Left forelimb (tissue), 1 donor: Measurements from ENCODE around the gene PCDH9.

Experiments used
- DNase-seq: peaks from one replicate; pipeline ENCODE4 v3.0.0-alpha.2; 2018; ENCODE audit warnings: low spot score

The PCDH9 gene

DNA sequence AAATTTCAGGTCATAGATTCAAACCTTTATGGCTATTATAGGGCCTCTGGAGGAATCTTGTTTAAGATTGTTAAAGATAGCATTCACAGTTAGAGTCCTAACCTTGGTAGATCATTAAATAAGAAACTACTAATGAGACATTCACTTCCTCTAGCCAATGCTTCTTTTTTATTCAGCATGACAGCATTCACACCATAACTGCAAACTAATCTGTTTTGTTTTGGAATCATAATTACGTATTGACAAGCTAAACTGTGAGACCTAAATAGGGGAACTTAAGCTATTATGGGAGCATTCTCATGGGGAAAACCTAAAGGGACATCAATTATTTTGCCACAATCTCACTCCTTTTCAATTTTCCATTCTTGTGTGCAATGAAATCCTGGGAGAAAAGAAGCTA is 653.8 kb downstream of the PCDH9 start:
- DNase-seq, result no peak

DNA sequence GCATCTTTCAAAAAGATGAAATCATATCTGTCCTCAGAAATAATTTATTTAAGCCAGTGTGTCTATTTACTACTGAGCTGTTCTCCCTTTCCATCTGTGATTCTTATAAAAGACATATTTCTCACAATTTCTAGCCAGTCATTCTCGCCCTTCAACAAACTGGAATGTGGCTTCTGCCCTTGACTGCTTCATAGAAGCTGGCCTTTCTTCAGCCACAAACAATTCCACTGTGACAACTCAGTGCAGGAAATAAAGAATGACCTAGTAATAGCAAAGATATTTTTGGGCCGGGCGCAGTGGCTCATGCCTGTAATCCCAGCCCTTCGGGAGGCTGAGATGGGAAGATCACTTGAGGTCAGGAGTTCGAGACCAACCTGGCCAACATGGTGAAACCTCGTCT is 655.5 kb downstream of the PCDH9 start:
- no peak for DNase-seq

DNA sequence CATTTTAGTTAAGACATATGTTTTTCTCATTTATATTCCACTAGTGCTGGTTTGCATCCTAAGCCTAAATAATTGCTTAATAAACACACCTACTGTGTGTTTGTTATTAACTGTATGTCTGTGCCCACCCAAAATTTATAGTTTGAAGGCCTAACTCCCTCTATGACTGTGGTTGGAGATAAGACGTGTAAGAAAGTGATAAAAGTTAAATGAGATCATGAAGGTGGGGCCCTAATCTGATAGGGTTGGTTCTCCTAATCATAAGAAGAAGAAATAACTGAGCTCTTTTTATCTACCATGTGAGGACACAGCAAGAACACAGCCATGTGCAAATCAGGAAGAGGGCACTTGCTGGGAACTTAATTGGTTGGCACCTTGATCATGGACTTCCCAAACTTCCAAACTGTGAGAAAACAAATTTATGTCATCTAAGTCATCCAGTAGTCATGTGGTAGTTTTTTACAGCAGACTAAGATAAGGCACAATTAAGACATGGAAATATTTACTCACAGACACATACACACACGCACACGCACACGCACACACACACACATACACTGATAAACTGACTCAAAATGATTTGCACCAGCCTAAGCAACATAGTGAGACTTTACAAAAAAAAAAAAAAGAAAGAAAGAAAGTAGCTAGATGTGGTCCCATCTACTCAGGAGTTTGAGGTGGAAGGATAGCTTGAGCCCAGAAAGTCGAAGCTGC is 662.1 kb downstream of the PCDH9 start:
- DNase-seq, result no peak

DNA sequence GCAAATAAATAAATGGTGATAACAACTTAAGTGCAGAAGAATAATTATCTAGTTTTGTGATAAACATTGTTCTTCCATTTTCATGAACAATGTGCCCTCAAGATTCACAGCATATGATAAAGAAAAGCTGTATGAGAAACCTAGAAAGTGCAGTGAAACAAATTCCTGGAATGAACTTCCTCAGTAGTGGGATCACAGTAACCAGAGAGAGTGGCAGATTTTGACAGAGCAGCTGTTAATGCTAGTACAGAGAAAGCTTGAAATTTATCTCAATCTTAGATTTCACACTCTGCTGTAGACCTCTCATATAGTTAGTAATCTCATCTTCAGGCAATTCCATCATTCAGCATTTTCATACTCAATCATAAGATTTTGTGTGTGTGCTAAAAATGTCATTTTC is 664.9 kb downstream of the PCDH9 start:
- DNase-seq, result no peak

DNA sequence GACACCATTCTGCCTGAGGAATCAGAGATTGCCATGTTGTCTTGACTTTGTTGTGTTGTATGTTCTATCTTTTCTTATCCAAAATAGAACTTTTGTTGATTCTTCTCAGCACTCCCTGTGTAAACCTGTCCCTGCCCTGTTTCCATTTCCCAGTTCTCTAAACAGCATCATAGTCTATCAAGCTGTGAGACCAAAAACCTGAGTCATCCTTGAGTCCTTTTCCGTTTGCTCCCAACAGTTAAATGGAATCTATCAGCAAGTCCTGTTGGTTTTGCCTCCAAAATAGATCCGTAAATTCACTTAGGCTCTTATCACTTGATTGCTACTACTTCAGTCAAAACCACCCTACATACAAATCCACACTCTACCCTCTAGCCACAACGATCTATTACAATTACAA is 667.1 kb downstream of the PCDH9 start:
- DNase-seq, result no peak

DNA sequence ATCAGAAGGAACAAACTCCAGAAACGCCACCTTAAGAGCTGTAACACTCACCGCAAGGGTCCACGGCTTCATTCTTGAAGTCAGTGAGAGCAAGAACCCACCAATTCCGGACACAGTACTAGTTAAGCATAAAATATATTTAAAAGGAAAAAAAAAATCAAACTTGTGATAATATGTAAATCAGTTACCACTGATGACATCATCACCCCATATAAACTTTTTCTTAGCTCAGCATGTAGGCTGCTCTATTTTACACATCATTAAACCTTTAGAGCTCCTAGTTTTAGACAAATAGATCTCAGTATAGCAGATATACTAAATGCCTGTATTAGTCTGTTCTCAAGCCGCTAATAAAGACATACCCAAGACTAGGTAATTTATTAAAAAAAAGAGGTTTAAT is 668.1 kb downstream of the PCDH9 start:
- no peak for DNase-seq

DNA sequence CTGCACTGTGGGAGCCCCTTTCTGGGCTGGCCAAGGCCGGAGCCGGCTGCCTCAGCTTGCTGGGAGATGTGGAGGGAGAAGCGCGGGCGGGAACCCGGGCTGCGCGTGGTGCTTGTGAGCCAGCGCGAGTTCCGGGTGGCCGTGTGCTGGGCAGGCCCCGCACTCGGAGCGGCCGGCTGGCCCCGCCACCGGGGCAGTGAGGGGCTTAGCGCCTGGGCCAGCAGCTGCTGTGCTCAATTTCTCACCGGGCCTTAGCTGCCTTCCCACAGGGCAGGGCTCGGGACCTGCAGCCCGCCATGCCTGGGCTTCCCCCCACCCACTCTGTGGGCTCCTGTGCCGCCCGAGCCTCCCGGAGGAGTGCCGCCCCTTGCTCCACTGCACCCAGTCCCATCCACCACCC is 669.1 kb downstream of the PCDH9 start:
- no peak for DNase-seq

DNA sequence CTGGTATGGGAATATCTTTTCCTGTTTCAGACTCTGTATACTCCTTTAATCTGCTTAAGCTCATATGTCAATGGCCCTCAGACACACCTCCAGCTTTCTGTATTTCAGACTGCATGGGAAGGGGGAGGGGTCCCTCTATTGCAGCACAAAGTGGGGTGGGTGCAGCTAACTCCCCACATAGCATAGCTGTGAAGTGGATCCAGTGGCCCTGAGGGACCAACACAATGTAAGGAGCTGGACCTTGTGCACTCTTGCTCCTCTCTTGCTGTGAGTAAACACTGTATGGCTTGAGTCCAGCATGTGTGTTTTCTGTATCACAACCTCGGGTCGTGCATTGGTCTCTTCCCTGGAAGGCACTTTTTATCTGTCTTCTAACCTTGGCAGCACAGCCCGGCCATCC is 669.9 kb downstream of the PCDH9 start:
- no peak for DNase-seq

DNA sequence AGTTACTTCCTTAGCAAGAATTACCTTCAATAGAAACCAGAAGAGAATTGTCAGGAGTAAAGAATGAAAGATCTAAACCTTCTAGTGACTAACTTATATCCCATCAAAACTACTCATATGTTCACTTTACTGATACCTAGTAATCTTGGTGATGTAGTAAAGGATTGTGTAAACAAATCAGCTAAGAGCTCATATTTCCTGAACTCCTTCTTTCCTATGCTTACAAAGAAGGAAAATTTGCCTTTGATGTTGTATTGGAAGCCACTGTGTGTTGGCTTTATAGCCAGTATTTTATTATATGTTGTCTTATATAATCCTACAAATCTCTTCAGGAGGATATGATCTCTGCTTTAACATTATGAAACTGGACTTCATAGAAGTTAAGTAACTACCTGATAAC is 671.0 kb downstream of the PCDH9 start:
- no peak for DNase-seq

DNA sequence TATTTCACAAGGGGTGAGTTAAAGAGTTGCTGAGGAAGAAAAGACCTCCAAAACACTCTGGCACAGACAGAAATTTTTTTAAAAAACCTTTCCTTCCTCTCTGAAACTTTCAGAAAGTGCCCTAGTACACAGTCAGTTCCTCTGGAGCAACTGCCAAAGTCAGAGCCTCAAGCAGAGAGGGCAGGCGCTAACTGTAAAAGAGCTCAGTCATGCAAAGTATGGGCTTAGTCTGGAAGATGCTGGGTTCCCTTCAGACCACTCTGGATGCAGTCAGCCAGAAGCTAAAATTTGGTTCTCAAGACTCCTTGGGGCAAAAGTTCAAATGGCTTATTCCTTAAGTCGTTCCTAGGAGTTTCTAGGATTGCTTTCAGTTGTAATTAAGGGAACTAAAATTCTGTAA is 671.6 kb downstream of the PCDH9 start:
- no peak for DNase-seq

DNA sequence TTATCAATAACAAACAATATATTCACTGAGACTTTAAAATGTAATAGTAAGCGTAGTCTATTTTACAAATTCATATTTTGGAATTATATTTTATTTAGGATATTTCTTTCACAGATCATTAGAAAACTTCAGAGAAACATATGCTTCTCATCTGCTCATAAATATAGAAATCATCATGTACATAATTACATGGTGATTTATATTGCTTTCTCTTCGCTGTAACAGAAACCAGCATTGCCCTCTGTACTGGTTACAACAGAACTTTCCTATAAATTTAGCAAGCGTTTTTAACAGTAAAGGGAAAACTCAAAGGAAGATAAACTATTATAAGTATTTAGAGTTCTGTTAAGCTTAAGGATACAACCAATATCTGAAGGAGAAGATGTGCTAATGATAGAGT is 672.8 kb downstream of the PCDH9 start:
- DNase-seq, result no peak

DNA sequence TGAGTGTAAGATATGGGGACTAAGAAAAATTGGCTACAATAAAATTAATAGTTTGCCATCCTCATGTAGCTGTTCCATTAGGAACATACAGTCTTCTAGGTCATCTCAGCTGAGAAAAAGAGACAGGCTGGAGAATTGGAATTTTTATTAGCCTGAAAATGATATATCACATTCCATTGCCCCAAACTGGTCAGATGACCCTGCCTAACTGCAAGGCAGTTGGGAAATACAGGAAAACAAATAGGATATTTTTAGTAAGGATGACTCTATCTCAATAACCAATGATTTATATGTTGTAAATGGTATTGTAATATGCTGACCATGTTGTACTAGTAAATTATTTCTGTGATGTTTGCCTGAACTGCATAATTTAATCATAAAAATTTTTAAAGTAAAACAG is 673.8 kb downstream of the PCDH9 start:
- DNase-seq, result no peak

DNA sequence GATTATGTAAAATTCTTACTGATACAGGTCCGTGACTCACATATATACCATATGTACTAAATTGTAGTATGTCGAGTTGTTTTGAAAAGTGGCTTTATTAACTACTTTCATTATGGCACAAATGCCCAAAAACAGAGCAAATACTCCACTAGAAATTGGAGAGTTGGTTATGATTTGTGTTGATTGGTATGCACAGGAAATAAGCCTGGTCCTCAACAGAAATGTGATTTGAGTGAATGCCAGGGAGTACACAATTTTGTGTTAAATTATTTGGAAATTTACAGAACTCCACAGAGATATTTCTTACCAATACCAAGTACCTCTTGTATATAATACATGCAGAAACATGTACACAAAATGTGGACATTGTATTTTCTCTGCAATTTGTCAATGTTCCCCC is 676.7 kb downstream of the PCDH9 start:
- no peak for DNase-seq

DNA sequence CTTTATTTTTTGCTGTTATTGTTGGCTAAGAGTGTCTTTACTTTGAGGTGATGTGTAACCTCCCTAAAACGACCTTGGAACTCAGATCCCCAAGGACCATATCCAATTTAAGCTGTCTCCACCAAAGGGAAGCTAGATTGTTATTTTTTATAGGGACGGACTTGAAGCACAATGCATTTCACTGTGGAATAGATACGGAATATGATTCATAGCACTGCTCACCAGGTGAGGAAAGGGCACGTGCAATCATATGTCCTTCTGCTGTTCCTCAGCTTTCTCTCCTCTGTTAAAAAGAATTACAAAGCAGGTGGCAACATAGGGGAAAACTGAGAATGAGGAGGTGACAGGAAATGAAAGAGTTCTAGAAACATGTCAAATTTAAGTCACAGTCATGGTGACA is 679.0 kb downstream of the PCDH9 start:
- no peak for DNase-seq

DNA sequence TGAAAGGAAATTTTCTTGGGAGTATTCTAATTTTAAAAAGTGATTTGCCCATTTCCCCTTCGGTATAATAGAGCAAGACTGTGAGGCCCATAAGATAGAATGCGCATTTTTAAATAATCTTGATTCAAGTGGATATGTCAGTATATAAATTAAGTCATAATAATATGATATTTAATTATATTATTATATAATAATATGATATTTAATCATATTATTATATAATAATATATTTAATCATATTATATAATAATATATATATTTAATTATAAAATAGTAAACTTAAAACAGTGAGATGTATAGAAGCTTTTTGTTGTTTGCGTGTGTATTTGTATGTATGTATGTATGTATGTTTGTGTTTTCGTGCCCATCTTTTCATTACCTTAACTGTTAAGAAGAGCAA is 682.5 kb downstream of the PCDH9 start:
- DNase-seq, result no peak

DNA sequence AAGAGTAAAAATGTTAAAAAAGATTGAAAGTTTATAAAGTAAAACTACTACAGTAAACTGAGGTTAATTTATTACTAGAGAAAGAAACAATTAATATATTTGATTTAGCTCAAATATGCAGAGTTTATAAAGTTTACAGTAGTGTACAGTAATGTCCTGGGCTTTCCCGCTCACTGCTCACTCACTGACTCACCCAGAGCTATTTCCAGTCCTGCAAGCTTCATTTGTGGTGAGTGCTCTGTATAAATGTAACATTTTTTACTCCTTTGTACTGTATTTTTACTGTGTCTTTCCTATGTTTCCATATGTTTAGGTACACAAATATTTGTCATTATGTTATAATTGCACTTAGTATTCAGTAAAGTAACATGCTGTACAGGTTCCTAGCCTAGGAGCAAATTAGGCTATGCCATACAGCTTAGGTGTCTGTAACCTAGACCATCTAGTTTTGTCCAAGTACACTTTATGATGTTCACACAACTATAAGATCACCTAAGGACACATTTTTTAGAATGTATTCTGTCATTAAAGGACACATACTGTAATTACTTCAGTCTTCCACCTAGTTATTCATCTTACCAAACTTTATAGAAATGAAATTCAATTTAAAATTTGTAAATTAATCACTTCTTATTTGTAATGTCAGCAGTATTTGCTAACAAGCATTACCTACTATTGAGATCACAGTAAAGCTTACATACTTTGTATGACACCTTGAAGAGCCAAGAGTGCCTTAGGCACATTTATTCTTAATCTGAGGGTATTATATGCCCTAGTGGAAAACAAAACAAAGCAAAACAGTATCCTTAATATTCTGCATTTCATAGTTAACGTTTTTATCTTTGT is 683.4 kb downstream of the PCDH9 start:
- DNase-seq, result no peak

DNA sequence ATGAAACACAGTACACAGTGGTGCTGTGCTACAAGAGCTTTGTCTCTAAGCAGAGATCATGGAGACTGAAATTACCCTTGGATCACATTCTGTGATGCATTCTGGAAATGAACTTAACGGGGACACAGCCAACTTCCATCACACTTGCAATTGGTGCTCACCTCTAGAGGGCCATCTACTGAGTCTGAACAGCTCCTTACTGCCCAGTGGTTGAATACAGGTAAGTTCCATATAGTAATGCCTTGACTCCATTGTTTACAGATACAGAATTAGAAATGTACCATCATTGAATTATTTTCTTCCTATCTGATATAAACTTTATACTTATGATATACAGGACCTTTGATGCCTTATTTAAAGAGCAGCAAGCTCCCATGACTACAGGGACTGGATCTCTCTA is 686.4 kb downstream of the PCDH9 start:
- DNase-seq, result no peak

DNA sequence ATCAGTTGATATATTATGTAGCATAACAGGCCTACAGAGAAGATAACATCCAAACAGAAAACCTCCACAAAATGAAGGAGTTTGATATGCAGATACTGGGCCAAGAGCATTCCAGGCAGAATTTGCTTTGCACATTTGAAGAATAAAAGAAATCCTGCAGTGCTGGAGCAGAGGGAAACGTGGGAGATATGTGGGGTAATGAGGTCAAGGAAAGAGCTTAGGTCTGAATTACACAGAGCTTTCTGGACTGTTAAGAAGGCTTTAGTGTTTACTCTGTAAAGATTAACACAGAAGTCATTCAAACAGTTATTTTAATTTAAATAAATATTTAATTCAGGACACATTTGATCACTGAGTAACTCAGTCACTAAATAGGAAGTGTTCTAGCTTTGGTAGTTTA is 692.7 kb downstream of the PCDH9 start:
- DNase-seq, result no peak

DNA sequence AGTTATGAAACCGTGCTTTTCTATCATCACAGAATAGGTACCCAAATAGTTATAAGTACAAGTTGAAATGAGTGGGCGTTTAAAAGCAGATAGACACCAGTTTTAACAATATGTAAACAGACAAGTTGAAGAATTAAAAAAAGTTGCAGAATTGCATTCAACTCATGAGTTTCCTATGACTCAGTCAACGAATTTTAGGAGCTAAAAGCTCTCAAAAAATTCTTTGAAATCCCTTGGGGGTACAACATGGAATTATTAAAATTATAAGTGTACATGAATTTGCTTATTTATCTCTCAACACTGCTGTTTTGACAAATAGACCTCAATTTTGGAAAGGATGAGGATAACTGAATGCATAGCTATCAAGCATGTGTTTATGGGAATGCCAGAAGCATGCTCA is 693.4 kb downstream of the PCDH9 start:
- DNase-seq, result no peak

DNA sequence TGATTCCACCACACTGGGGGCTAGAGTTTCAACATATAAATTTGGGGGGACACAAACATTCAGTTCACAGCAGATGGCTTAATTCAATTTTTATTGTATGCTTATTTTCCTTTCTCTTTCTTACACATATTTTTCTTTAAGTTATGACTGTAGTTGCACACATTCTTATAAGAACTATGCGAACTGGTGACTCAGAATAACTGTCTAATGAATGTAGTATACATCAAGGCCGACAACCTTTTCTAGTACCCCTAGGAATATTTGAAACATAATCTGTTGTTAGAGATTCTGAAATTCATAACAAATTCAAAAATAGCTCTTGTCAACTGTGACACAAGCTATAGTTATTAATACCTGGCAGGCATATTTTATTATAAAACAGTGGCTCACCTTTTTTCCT is 695.6 kb downstream of the PCDH9 start:
- DNase-seq, result no peak

DNA sequence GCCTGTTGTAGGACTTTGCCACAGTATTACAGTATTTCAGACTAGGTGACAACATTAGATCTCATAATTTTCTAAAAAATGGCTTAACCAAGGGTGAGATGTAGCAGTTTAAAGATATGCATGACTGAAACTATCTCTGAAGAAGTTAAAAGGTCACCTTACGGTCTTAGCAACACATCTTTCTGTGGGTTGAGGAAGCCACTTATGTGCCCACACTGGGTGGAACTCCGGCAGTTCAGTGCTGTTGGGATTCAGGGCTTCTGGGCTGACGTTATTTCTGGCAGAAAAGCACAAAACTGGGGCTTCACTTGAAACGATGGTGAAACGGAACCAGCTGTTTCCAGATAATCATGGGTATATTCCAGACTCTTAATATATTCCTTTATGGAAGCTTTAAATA is 697.3 kb downstream of the PCDH9 start:
- DNase-seq, result no peak

DNA sequence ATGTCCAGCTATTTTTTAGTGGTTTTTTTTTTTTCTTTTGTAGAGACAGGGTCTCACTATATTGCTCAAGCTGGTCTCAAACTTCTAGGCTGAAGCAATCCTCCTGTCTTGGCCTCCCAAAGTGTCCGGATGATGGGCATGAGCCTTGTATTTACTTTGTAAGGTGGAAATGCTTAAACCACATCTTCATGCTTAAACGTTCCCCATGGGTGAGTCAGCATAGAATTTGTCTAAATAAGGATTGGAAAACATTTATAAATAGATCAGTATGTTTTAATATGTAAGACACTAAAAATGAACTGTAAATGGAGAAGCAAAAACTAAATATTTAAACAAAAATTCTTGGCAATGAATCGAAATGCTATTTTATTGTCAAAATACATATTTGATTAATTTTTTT is 698.0 kb downstream of the PCDH9 start:
- no peak for DNase-seq

DNA sequence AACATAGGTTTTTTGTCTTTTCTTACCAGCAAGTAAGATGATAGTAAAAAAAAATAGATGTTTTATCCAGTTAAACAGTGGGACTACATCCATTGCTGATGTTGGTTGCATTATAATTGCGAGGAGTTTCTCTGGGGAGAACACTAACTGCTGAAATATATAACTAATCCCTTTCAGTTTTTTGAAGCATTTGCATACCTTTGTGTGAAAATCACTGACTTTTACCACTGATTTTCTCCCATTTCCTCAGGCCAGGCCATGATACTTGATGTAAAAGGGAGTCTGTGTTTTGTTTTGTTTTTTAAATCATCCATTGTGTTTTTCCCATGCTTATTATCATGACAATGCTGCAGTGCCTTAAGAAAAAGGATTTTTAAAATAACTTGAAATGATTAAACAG is 699.5 kb downstream of the PCDH9 start:
- no peak for DNase-seq

DNA sequence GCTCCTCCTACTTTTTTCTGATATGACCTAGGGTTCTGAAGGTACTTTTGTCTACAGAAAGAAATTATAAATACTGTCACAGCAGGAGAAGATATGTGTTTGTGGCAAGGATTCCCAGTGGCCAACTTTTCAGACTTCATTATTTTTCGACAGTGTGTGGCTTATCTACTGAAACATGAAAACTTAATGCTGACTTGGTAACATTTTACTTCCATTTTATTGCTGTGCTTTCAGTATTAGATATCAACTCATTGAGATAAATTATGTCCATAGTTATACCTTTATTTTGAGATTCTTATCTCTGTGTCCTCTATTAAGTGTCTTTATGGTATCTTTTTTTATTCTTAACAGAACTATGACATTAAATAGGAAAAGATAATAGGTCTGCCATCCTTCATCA is 700.0 kb downstream of the PCDH9 start:
- DNase-seq, result no peak
